SK-N-SH (cell line): ENCODE measurements around the gene MTCH2. TPM values are rescaled to one million over a fixed set of nuclear protein-coding genes. Genes with fewer than 3 reads are reported as not detected.

Source experiments
- CTCF ChIA-PET: fragments of 300-600, 350-600 bp; formaldehyde crosslinking; extraction: SDS; loops from one replicate; lab custom pipeline; 2021; lab: Yijun Ruan, JAX
- POLR2A ChIA-PET: fragments of 350-600 bp; sonication (Branson Sonifier 250); formaldehyde crosslinking; extraction: SDS; loops from one replicate; lab custom pipeline; 2020; ENCODE audit warnings: antibody characterized with exemption, inconsistent platforms; lab: Yijun Ruan, JAX
- DNase-seq: peaks from one replicate; pipeline ENCODE4 v3.0.0; 2012
- H2AFZ ChIP-seq: fragments of 200-600 bp; sonication (generic); 2 replicates; pipeline ENCODE4 v1.8.1; 2016; ENCODE audit warnings: antibody characterized with exemption, mild to moderate bottlenecking, low read depth
- H3F3A ChIP-seq: fragments of 200-600 bp; sonication (generic); replicated peaks from 2 replicates; pipeline ENCODE3; 2016; ENCODE audit warnings: antibody characterized with exemption, mild to moderate bottlenecking; ENCODE audit not compliant: insufficient read depth
- H3K27ac ChIP-seq, 2 experiments: fragments of 200-500 bp in 1 of 2; fragments of 200-600 bp in 1 of 2; sonication (Bioruptor generic) in 1 of 2; sonication (generic), shearing (Covaris generic) in 1 of 2; 2 replicates each; pipeline versions ENCODE4 v1.5.1 to v1.6.1; 2014 to 2016; ENCODE audit warnings: low read depth in 2 of 2, inconsistent platforms in 1 of 2, low read length in 1 of 2, mild to moderate bottlenecking in 1 of 2, mixed read lengths in 1 of 2
- H3K27me3 ChIP-seq: fragments of 200-600 bp; sonication (generic), shearing (Covaris generic); 2 replicates; pipeline ENCODE4 v1.6.1; 2016; ENCODE audit warnings: mixed run types; ENCODE audit not compliant: insufficient read depth
- H3K36me3 ChIP-seq, 2 experiments: fragments of 200-500 bp in 1 of 2; fragments of 200-600 bp in 1 of 2; sonication (Bioruptor generic) in 1 of 2; sonication (generic) in 1 of 2; replicated peaks in 1 of 2; 2 replicates each; pipeline versions ENCODE3 to v1.5.1; 2014 to 2016; ENCODE audit warnings: low read length in 1 of 2, mild to moderate bottlenecking in 1 of 2; ENCODE audit not compliant: insufficient read depth in 2 of 2, control insufficient read depth in 1 of 2
- H3K4me1 ChIP-seq, 2 experiments: fragments of 200-500 bp in 1 of 2; fragments of 200-600 bp in 1 of 2; sonication (Bioruptor generic) in 1 of 2; sonication (generic), shearing (Covaris generic) in 1 of 2; 2 replicates each; pipeline versions ENCODE4 v1.5.1 to v1.6.1; 2014 to 2016; ENCODE audit warnings: low read depth in 1 of 2, low read length in 1 of 2, mixed run types in 1 of 2; ENCODE audit not compliant: insufficient read depth in 2 of 2, control insufficient read depth in 1 of 2
- H3K4me2 ChIP-seq: fragments of 200-600 bp; sonication (generic), shearing (Covaris generic); 2 replicates; pipeline ENCODE4 v1.6.1; 2017; ENCODE audit warnings: mixed run types
- H3K4me3 ChIP-seq, 2 experiments: fragments of 200-500 bp in 1 of 2; fragments of 200-600 bp in 1 of 2; sonication (Bioruptor generic) in 1 of 2; sonication (generic), shearing (Covaris generic) in 1 of 2; 2 replicates each; pipeline versions ENCODE4 v1.5.1 to v1.8.1; 2014 to 2016; ENCODE audit warnings: low read depth in 2 of 2, inconsistent platforms in 1 of 2, low read length in 1 of 2, mild to moderate bottlenecking in 1 of 2, mixed read lengths in 1 of 2, moderate library complexity in 1 of 2
- H3K79me2 ChIP-seq: fragments of 200-600 bp; sonication (generic); 2 replicates; pipeline ENCODE4 v1.8.1; 2017; ENCODE audit warnings: mild to moderate bottlenecking; ENCODE audit not compliant: insufficient read depth
- H3K9ac ChIP-seq: fragments of 200-600 bp; sonication (generic); 2 replicates; pipeline ENCODE4 v1.6.1; 2017; ENCODE audit warnings: mixed run types
- H3K9me2 ChIP-seq: fragments of 200-600 bp; sonication (generic); 2 replicates; pipeline ENCODE4 v1.6.1; 2017; ENCODE audit warnings: mixed run types
- H3K9me3 ChIP-seq: fragments of 200-600 bp; sonication (generic); 2 replicates; pipeline ENCODE4 v1.6.1; 2017; ENCODE audit warnings: mixed run types, mild to moderate bottlenecking, moderate library complexity
- H4K20me1 ChIP-seq: fragments of 200-600 bp; sonication (generic); 2 replicates; pipeline ENCODE4 v1.6.1; 2017; ENCODE audit warnings: mild to moderate bottlenecking, mixed run types; ENCODE audit not compliant: insufficient read depth
- ELF1 ChIP-seq: IDR thresholded peaks from 2 replicates; pipeline ENCODE4 v1.4.0; 2012
- EP300 ChIP-seq, 2 experiments: IDR thresholded peaks; 2 replicates each; pipeline versions ENCODE4 v1.4.0 to v1.6.1; 2012; ENCODE audit warnings: borderline replicate concordance in 1 of 2, low read depth in 1 of 2, low read length in 1 of 2
- FOSL2 ChIP-seq: IDR thresholded peaks from 2 replicates; pipeline ENCODE4 v1.4.0; 2012; ENCODE audit warnings: low read depth, mild to moderate bottlenecking, moderate library complexity, borderline replicate concordance
- FOXJ3 ChIP-seq: sonication (generic); formaldehyde crosslinking; IDR thresholded peaks from 2 replicates; pipeline ENCODE4 v1.5.1; 2020; ENCODE audit warnings: mild to moderate bottlenecking, missing genetic modification reagents
- GATA2 ChIP-seq: sonication (generic); formaldehyde crosslinking; IDR thresholded peaks from 2 replicates; pipeline ENCODE4 v1.5.0; 2020; ENCODE audit warnings: mild to moderate bottlenecking, missing genetic modification reagents
- MEF2A ChIP-seq: IDR thresholded peaks from 2 replicates; pipeline ENCODE4 v1.4.0; 2012; ENCODE audit warnings: low read depth, borderline replicate concordance
- RCOR1 ChIP-seq: fragments of 150-350 bp; IDR thresholded peaks from 2 replicates; pipeline ENCODE4 v1.6.1; 2017; ENCODE audit warnings: antibody characterized with exemption, low read length
- RFX5 ChIP-seq: IDR thresholded peaks from 2 replicates; pipeline ENCODE4 v1.6.1; 2012; ENCODE audit warnings: mild to moderate bottlenecking, improper control_type of control experiment, low read length
- SMC3 ChIP-seq: IDR thresholded peaks from 2 replicates; pipeline ENCODE4 v1.6.1; 2012; ENCODE audit warnings: low read depth, low read length, improper control_type of control experiment
- TEAD4 ChIP-seq: IDR thresholded peaks from 2 replicates; pipeline ENCODE4 v1.4.0; 2012; ENCODE audit warnings: mild to moderate bottlenecking, borderline replicate concordance; ENCODE audit not compliant: insufficient read depth
- YY1 ChIP-seq: IDR thresholded peaks from 2 replicates; pipeline ENCODE4 v1.4.0; 2012; ENCODE audit warnings: low read depth, mild to moderate bottlenecking
- WGBS: methylation state at CpG from one replicate; pipeline ENCODE4 v1.1.6; 2017; ENCODE audit warnings: low lambda C conversion rate; 5-methylcytosine and 5-hydroxymethylcytosine counted together
- polyA plus RNA-seq, 3 experiments: library from polyadenylated mRNA; depleted of rRNA; stranded (reverse); fragments of >200 nt; gene quantifications; 2 replicates each; pipeline ENCODE4 v1.2.3, GENCODE V29; 2012
- TF ChIP-seq, protein P1 (sequence below): IDR thresholded peaks from 2 replicates; pipeline ENCODE4 v1.4.0; 2012; ENCODE audit warnings: low read depth, borderline replicate concordance
- TF ChIP-seq, protein P2 (sequence below): IDR thresholded peaks from 2 replicates; pipeline ENCODE4 v1.4.0; 2012; ENCODE audit warnings: low read depth, borderline replicate concordance
- TF ChIP-seq, protein P3 (sequence below): IDR thresholded peaks from 2 replicates; pipeline ENCODE4 v1.6.1; 2012; ENCODE audit warnings: mild to moderate bottlenecking, low read depth, low read length, moderate library complexity
- TF ChIP-seq, protein P4 (sequence below): fragments of 200-600 bp; sonication (generic); IDR thresholded peaks from 2 replicates; pipeline ENCODE4 v1.6.1; 2017; ENCODE audit warnings: antibody characterized with exemption, mild to moderate bottlenecking, moderate library complexity
- TF ChIP-seq, protein P5 (sequence below): IDR thresholded peaks from 2 replicates; pipeline ENCODE4; 2012
- TF ChIP-seq, protein P6 (sequence below): fragments of 150-350 bp; IDR thresholded peaks from 2 replicates; pipeline ENCODE4 v1.6.1; 2016; ENCODE audit warnings: mild to moderate bottlenecking, low read depth, low read length

Gene MTCH2
- polyA plus RNA-seq, 1 of the 3 experiments (the other 2 are of a cell fraction): 132 TPM

DNA sequence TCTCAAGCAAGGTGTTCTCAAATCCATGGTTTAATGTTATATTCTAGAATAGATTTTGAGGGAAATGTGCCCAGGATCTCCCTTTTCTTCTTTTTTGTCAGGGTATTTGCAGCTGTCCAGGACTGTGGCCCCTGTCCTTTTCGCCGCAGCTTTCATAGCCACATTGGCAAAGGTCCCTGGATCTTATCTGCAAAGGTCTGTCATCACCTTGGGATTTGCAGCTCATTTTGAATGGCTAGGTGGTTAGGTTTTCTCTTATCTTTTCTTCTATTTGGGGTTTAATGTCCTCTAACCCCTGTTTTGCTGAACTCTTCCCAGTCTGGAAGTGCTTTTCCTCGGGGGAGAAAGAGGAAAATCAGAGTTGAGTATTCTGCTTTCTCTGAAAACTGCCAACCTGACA, 36.4 kb downstream of the MTCH2 start:
- Histone ChIP-seq H3K4me2 (no peak overlapping the region), H3K36me3 (no peaks in the 10 kb centered on the region), H3K9me3 (no peaks in the 10 kb centered on the region), H3F3A (no peaks in the 10 kb centered on the region), H3K9ac (no peak overlapping the region), H3K4me3 (no peak overlapping the region), H3K27me3 (no peaks in the 10 kb centered on the region), H3K27ac (no peak overlapping the region), H3K4me1 (peaks cover 10 to 17% of the 10 kb centered on the region in 2 experiments; a peak in 1 of 4 replicates), H3K9me2 (no peaks in the 10 kb centered on the region), H3K79me2 (no peaks in the 10 kb centered on the region), H2AFZ (no peak overlapping the region), H4K20me1 (no peaks in the 10 kb centered on the region)
- no peak for DNase-seq
- POLR2A ChIA-PET: no interaction called here
- no peak for TF ChIP-seq ELF1
- TF ChIP-seq RCOR1: no peak
- TF ChIP-seq YY1: no peak
- TF ChIP-seq MEF2A: no peak
- TF ChIP-seq, protein P1, sequence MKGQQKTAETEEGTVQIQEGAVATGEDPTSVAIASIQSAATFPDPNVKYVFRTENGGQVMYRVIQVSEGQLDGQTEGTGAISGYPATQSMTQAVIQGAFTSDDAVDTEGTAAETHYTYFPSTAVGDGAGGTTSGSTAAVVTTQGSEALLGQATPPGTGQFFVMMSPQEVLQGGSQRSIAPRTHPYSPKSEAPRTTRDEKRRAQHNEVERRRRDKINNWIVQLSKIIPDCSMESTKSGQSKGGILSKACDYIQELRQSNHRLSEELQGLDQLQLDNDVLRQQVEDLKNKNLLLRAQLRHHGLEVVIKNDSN: no peak
- TF ChIP-seq FOSL2: no peak
- CTCF ChIA-PET: interaction anchor here (1.4 to 2.6 kb wide), 2 partner anchors 11 to 232 kb away, joined by 4 to 18 read pairs; no protein-coding TSS in a partner anchor
- 74% methylated on average over 3 of the region's 3 CpGs for WGBS

DNA sequence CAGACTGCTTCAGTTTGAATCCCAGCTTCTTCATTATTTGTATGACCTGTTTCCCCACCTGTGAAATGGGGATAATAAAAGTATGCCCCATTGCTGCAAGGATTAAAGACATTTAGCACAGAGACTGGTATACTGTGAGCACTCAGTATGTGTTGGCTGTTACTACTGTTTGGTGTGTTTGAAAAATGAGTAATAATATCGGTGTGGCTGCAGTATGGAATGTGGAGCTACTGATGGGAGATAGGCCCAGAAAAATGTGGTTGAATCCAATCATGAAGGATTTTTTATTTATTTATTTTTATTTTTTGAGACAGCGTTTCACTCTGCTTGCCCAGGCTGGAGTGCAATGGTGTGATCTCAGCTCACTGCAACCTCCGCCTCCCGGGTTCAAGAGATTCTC, 39.1 kb downstream of the MTCH2 start:
- Histone ChIP-seq H2AFZ (no peak overlapping the region), H3K79me2 (no peaks in the 10 kb centered on the region), H4K20me1 (no peaks in the 10 kb centered on the region), H3K9me2 (no peaks in the 10 kb centered on the region), H3K4me2 (no peak overlapping the region), H3F3A (no peaks in the 10 kb centered on the region), H3K4me3 (no peak overlapping the region), H3K27ac (no peak overlapping the region), H3K27me3 (no peaks in the 10 kb centered on the region), H3K9me3 (no peaks in the 10 kb centered on the region), H3K9ac (no peak overlapping the region), H3K36me3 (no peaks in the 10 kb centered on the region), H3K4me1 (peaks cover 9 to 19% of the 10 kb centered on the region in 2 experiments; a peak in 1 of 4 replicates)
- no peak for DNase-seq
- ChIA-PET CTCF (no interaction called here), POLR2A (no interaction called here)
- 89% methylated on average over 4 of the region's 4 CpGs for WGBS
- TF ChIP-seq, protein P2, sequence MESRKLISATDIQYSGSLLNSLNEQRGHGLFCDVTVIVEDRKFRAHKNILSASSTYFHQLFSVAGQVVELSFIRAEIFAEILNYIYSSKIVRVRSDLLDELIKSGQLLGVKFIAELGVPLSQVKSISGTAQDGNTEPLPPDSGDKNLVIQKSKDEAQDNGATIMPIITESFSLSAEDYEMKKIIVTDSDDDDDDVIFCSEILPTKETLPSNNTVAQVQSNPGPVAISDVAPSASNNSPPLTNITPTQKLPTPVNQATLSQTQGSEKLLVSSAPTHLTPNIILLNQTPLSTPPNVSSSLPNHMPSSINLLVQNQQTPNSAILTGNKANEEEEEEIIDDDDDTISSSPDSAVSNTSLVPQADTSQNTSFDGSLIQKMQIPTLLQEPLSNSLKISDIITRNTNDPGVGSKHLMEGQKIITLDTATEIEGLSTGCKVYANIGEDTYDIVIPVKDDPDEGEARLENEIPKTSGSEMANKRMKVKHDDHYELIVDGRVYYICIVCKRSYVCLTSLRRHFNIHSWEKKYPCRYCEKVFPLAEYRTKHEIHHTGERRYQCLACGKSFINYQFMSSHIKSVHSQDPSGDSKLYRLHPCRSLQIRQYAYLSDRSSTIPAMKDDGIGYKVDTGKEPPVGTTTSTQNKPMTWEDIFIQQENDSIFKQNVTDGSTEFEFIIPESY: no peak
- no peak for TF ChIP-seq SMC3
- no peak for TF ChIP-seq TEAD4
- TF ChIP-seq, protein P3, sequence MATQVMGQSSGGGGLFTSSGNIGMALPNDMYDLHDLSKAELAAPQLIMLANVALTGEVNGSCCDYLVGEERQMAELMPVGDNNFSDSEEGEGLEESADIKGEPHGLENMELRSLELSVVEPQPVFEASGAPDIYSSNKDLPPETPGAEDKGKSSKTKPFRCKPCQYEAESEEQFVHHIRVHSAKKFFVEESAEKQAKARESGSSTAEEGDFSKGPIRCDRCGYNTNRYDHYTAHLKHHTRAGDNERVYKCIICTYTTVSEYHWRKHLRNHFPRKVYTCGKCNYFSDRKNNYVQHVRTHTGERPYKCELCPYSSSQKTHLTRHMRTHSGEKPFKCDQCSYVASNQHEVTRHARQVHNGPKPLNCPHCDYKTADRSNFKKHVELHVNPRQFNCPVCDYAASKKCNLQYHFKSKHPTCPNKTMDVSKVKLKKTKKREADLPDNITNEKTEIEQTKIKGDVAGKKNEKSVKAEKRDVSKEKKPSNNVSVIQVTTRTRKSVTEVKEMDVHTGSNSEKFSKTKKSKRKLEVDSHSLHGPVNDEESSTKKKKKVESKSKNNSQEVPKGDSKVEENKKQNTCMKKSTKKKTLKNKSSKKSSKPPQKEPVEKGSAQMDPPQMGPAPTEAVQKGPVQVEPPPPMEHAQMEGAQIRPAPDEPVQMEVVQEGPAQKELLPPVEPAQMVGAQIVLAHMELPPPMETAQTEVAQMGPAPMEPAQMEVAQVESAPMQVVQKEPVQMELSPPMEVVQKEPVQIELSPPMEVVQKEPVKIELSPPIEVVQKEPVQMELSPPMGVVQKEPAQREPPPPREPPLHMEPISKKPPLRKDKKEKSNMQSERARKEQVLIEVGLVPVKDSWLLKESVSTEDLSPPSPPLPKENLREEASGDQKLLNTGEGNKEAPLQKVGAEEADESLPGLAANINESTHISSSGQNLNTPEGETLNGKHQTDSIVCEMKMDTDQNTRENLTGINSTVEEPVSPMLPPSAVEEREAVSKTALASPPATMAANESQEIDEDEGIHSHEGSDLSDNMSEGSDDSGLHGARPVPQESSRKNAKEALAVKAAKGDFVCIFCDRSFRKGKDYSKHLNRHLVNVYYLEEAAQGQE: no peak
- TF ChIP-seq RFX5: no peak
- TF ChIP-seq, protein P4, sequence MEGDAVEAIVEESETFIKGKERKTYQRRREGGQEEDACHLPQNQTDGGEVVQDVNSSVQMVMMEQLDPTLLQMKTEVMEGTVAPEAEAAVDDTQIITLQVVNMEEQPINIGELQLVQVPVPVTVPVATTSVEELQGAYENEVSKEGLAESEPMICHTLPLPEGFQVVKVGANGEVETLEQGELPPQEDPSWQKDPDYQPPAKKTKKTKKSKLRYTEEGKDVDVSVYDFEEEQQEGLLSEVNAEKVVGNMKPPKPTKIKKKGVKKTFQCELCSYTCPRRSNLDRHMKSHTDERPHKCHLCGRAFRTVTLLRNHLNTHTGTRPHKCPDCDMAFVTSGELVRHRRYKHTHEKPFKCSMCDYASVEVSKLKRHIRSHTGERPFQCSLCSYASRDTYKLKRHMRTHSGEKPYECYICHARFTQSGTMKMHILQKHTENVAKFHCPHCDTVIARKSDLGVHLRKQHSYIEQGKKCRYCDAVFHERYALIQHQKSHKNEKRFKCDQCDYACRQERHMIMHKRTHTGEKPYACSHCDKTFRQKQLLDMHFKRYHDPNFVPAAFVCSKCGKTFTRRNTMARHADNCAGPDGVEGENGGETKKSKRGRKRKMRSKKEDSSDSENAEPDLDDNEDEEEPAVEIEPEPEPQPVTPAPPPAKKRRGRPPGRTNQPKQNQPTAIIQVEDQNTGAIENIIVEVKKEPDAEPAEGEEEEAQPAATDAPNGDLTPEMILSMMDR: no peak
- TF ChIP-seq, protein P5, sequence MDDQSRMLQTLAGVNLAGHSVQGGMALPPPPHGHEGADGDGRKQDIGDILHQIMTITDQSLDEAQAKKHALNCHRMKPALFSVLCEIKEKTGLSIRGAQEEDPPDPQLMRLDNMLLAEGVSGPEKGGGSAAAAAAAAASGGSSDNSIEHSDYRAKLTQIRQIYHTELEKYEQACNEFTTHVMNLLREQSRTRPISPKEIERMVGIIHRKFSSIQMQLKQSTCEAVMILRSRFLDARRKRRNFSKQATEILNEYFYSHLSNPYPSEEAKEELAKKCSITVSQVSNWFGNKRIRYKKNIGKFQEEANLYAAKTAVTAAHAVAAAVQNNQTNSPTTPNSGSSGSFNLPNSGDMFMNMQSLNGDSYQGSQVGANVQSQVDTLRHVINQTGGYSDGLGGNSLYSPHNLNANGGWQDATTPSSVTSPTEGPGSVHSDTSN: no peak
- TF ChIP-seq, protein P6, sequence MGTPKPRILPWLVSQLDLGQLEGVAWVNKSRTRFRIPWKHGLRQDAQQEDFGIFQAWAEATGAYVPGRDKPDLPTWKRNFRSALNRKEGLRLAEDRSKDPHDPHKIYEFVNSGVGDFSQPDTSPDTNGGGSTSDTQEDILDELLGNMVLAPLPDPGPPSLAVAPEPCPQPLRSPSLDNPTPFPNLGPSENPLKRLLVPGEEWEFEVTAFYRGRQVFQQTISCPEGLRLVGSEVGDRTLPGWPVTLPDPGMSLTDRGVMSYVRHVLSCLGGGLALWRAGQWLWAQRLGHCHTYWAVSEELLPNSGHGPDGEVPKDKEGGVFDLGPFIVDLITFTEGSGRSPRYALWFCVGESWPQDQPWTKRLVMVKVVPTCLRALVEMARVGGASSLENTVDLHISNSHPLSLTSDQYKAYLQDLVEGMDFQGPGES: no peak
- no peak for TF ChIP-seq MEF2A
- no peak for TF ChIP-seq GATA2 (CRISPR knock-in tag)
- no peak for TF ChIP-seq FOXJ3 (CRISPR knock-in tag)
- no peak for TF ChIP-seq RCOR1
- no peak for TF ChIP-seq EP300 (IDR thresholded peaks at IDR 0.05; ENCODE audit: borderline replicate concordance in 1 of 2, low read depth in 1 of 2, low read length in 1 of 2)
